ENCODE measurements around the gene GP1BB.
"Not testable (repeated sequence)": the region's sequence is repeated elsewhere in the genome, so short reads cannot be mapped to it uniquely, and the experiment has no call there.

GP1BB gene

DNA sequence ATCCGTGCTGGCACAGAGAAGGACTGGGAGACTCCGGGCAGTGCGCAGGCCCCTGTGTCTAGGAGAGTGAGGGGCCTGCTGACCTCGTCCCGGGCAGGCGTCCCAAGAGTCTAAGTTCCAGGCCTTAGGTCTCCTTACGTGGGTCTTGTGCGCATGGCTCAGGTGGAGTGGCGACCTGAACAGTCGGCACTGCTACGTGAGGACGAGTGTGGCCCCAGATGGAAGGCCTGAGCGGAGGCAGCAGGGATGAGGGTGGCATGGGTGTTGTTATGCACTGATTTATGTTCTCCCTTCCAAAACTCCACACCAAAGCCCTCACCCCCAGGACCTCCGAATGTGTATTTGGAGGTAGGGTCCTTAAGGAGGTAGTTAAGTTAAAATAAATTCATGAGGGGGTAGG lies 29.8 kb upstream of the GP1BB start:
- no peak for DNase-seq

DNA sequence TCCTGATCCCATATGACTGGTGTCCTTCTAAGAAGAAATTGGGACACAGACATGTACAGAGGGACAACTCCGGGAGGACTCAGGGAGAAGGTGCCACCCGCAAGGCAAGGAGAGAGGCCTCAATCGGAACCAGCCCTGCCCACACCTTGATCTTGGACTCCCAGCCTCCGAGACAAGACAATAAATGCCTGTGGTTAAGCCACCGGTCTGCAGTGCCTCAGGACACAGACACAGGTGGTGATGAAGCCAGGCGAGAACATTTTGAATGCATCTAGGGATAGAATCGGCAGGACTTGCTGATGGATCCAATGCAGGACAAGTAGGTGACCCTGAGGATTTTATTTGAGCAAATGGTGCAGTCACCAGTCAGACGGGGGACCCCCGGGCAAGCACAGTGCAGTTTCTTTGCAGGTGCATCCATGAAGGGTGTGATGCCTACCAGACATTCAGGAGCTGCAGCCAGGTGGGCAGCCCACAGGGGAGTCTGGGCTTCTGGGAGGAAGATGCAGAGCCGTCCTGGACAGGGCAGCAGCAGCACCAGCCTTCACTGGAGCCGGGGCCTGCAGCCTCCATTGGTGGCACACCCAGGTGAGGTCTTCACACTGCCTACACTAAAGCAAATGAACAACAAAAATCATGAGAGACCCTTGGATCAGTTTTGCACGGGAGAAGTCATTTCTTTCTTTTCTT lies 29.2 kb upstream of the GP1BB start:
- DNase-seq, result no peak

DNA sequence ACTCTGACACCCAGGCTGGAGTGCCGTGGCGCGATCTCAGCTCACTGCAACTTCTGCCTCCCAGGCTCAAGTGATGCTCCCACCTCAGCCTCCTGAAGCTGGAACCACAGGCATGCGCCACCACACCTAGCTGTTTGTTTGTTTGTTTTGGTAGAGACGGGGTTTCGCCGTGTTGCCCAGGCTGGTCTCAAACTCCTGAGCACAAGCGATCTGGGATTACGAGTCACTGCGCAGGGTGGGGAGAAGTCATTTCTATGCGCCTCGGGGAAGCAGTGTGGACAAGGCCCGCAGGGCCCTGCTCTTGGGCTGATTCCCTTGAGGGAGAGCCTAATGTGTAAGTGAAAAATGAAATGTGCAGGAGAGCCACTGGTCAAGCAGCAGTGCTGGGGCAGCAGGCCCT lies 28.6 kb upstream of the GP1BB start:
- no peak for DNase-seq

DNA sequence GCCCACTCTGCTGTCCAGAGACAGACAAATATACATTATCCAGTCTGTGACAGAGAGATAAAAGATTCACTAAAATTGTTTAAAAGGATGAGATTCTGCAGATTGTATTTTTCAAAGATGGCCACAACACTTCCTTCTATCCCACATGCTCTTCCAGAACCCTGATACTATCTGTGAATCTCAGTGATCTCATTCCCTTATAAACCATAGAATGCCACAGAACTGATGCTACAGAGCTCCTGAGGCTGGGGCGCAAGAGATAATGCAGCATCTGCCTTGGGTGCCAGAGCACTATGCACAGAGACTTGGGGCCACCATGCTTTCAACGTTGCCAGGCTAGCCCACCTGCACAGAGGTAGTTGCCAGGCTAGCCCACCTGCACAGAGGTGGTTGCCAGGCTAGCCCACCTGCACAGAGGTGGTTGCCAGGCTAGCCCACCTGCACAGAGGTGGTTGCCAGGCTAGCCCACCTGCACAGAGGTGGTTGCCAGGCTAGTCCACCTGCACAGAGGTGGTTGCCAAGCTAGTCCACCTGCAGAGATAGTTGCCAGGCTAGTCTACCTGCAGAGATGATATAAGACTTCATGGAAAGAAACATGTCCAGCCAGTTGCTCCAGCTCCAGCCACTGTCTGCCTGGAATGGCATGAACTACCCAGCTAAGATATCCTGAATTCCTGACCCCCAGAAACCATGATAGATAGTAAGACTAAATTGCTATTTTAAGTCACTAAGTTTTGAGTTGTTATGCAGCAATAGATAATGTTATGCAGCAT lies 26.6 kb upstream of the GP1BB start:
- DNase-seq, result no peak

DNA sequence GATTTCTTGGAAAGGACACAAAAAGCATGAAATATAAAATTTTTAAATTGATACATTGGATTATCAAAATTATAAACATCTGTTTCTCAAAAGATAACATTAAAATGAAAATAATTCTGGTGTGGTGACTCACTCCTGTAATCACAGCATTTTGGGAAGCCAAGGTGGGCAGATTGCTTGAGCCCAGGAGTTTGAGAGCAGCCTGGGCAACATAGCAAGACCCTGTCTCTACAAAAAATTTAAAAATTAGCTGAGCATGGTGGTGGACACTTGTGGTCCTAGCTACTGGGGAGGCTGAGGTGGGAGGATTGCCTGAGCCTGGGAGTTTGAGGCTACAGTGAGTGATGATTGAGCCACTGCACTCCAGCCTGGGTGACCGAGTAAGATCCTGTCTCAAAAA lies 25.5 kb upstream of the GP1BB start:
- DNase-seq, result not testable (repeated sequence)

DNA sequence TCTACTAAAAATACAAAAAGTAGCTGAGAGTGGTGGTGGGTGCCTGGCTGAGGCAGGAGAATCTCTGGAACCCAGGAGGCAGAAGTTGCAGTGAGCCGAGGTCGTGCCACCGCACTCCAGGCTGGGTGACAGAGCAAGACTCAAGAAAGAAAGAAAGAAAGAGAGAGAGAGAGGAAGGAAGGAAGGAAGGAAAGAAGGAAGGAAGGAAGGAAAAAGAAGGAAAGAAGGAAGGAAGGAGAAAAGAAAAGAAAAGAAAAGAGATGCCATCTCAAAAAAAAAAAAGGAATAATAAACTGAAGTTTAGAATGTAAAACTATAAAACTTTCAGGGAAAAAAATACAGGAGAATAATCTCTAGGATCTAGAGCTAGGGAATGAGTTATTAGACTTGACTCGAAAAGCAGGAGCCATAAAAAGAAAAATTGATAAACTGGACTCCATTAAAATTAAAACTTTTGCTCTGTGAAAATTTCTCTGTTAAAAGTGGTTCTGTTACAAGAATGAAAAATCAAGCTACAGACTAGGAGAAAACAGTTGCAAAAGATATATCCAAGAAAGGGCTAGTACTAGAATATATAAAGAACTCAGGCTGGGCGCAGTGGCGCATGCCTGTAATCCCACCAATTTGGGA lies 22.4 kb upstream of the GP1BB start:
- no peak for DNase-seq

DNA sequence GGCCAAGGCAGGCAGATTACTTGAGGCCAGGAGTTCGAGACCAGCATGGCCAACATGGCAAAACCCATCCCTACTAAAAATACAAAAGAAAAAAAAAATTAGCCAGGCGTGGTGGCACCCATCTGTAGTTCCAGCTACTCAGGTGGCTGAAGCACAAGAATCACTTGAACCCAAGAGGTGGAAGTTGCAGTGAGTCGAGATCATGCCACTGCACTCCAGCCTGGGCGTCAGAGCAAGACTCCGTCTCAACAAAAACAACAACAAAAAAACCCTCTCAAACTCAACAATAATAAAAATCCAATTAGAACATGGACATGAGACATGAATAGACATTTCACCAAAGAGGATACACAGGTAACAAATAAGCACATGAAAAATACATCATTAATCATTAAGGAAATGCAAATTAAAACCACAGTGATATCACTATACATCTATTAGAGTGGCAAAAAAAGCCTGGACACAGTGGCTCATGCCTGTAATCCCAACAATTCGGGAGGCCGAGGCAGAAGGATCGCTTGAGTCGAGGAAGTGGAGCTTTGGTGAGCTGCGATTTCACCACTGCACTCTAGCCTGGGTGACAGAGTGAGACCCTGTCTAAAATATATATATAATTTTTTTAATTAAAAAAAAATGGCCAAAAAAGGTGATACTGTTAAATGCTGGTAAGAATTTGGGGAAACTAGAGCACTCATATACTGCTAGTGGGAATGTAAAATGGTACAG lies 21.8 kb upstream of the GP1BB start:
- DNase-seq, result no peak

DNA sequence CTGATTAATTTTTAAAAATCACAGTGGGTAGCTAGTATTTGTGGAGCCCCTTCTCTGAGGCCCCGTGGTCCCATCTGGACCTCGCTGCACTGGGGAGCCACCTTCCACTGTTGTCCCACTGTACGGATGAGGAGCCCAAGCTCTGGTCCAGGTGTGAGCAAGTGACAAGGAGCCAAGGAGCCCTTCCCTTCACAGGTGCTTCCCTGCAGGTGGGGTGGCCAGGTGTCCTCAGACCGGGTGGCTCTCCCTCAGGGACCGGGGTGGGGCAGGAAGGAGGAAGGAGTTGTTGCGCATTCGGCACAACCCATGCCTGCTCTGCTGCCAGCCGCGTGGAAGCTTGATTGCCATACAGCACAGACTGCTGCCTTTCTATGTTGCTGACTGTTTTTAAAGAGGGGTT lies 19.5 kb upstream of the GP1BB start:
- no peak for DNase-seq

DNA sequence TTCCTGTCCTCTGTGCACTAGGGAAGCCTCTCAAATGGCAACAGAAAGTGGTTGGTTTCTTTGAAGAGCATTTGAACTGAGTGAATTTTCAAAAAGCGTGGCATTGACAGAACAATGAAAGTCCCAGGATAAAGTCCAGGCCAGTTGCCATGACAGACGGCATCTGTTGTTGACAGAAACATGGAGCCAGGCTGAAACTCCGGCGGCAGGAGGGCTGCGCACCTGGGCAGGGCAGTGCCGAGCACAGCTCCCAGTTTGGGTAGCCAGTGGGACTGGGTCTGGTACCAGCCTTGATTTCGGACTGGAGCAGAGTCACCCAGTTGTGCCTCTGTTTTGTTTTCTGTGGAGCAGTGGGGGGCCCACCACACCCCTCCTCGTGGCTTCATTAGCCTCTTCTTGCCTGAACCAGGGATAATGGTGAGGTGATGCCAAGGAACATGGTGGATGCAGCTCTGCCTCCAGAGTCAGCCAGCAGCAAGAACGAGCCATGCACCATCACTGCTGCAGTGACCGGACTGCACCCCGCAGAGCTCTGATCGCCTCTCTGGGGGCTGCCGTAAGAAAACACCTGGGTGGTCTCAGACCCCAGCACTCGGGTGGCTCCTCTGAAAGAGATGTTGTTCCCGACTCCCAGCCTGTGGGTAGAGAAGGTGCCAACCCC lies 18.9 kb upstream of the GP1BB start:
- no peak for DNase-seq

DNA sequence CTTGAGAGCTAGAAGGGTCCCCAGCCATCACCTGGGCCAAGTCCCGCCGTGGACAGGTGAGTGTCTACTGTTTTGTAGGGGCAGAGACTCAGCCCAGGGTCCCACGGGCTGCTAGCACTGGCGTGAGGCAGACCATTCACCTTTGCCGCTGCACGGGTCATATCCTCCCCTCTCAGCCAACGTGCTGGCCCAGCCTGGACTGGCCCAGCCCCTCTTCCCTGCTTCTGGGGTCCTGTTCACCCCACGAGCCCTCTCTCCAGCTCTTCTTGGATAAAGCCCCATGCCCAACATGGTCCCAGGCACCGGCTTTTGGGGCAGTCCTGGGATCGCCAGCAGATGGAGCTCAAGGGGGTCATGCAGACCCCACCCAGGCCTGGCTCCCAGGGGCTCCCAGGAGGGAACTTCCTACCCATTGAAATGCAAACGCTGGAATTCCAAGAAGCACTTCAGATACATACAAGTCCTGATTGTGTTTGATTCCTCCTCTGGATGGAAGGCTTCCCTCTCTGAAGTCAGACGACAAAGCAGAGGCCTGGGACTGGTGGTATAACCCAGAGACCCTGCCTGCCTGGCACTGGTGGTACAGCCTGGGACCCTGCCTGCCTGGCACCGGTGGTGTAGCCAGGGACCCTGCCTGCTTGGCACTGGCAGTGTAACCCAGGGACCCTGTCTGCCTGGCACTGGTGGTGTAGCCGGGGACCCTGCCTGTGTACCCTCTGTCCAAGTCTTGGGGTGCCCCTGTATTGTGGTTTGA lies 18.0 kb upstream of the GP1BB start:
- DNase-seq, result no peak

DNA sequence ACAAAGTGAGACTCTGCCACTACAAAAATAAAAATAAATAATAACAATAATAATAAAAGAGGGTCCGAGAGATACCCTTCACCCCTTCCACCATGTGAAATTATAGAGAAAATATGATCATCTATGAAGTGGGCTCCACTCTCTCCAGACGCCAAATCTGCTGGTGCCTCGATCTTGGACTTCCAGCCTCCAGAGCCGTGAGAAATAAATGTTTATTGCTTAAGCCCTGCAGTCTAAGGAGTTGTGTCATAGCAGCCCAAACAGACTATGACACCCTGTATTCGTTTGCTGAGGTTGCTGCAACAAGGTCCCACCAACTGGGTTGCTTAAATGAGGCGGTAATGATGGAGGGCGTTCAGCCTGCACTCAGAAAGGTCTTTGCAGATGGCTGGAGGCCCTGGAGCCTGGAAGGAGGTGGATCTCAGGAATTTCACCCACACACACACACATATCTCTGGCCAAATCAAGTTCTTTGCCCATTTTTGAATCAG lies 16.6 kb upstream of the GP1BB start:
- DNase-seq, result no peak

DNA sequence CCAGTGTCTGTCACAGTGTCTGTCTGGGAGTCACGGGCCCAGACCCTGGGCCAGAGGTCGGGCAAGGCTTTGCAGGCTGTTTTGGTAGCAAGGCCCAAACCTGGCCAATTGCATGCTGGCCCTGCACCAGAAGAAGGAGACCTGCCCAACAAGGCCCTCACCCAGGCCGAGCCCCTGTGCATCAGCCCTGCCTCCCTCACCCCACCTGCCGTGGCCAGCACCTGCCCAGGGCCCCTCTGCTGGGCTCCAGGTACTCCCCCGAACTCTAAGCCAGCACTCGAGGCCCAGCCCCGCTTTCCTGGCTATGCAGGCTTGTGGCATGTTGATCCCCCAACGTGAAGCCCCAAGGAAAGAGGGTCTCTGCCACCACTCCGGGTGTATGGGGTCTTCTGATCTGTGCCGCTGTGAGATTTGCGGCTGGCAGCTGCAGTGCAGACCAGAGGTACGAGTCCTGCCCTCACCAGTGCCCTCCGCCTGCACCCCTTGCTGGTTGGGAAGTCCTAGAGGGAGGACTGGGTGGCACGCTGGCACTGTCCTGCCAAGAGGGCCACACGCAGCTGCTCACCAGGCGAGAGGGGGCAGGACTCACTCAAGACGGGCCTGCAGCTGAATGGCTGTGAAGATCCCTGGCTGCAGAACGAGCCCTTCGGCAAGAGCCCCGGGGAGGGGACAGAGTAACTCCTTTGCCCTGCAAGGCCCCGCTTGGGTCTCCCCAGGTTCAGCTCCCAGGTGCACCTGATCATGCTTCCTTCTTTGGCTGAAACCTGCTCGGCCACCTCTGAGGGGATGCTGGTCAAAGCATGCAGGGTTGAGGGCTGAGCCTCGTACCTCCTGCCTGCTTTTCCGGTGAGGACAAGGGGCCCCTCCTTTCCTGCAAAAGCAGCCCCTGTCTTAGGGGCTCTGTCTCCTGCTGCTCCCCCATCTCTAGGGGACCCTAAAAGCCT lies 15.7 kb upstream of the GP1BB start:
- DNase-seq, result no peak

DNA sequence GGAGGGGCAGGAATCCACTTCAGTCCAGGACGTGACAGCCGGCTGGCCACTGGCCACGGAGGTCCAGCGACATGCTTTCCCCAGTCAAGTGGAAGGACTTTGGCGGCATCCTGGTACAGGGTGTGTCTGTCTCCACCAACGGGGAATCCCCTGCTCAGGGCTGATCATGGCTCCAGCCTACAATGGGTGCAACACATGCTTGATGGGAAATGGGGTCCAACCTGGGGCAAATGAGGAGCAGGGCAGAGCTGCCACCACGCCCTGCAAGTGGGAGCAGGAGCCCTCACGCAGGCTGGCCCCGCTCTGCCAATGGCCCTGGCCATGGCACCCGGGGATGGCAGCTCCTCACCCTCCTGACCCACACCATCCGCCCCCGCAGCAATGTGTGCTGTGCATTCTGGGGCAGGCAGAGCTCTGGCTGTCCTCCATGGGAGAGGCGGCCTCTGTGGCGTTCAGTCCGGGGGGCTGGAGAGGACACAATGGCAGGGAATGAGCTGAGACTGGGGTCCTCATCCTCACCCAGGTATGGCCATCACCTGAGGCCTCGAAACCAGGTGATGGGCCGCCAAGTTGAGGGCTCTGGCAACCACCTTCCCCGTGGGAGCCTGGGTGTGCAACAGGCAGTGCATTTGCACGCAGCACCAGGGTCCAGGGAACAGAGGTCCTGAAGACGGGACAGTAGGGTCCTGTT lies 14.9 kb upstream of the GP1BB start:
- no peak for DNase-seq

DNA sequence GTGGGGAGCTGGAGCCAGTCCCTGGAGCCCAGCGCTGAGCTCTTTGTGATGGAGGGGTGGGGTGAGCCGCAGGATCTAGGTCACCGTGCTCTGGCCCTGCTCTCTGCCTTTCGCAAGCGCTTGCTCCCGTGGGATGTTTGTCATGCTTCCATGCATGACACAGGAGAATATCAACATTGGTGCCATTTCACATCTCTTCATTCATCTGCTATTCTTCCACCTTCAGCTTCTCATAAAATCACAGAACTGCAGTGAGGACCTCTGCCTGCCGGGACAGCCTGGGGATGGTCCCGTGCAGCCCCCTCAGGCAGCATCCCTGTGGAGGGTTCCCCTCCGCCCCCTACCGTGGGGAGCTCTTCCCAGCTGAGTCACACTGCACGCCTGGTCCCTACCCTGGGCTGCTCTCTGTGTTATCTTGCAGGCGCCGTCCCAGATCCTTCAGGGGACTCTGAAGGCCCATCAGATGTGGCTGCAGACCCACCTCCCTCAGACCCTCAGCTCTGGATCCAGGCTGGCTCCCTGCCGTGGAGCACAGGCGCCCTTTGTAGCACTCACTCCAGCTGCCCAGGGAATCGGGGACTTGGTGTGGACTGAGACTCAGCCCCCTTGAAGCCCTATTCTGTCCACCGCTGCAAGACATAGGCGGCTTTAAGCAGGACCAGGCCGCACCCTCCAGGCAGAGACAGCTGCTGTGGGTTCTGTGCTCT lies 14.1 kb upstream of the GP1BB start:
- no peak for DNase-seq

DNA sequence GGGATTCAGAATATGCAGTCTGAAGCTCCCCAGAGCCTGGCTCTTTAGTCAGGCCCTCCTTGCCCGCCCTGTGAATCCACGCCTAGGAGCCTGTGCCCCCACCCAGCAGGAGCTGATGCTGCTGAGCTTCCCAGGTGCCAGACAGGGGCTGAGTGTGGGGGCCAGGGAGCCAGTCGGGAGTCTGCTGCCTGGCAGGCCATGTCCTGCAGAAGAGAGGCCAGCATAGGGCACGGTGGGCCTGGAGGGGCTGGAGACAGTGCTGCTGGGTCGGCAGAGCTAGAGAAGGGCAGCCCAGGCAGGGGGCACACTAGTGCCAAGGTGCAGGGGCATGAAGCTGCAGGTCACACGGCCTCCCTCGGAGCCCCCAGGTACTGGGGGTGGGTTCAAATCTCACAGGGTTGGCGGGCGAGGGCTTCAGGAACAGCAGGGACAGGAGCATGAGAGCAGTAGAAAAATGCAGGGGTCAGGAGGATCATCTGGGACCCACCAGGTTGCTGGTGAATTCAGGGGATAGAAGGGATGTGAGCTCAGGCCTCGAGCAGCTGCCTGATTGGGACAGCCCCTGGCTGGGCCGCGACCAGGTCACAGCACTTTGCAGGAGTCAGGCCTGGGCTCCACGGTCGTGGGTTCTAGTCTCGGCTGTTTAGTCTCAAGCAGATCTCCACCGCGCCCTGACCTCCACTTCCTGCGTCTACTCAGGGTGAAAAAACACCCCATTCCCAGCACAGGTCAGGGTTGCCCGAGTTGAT lies 13.1 kb upstream of the GP1BB start:
- DNase-seq, result no peak

DNA sequence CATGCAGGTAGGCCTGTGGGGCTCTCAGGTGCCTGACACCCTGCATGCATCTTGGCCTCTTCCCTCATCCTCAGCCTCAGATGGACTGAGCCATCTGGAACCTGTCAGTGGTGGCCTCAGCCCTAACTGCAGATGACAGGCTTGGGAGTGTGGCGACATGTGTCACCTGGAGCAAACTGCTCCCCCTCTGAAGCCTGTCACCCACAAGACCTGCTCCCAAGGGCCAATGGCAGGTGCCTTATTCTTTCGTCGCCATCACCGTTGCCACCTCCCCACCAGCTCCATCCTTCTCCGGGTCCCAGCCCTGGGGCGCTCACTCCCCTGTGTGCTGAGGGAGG lies 12.6 kb upstream of the GP1BB start:
- DNase-seq, result no peak

DNA sequence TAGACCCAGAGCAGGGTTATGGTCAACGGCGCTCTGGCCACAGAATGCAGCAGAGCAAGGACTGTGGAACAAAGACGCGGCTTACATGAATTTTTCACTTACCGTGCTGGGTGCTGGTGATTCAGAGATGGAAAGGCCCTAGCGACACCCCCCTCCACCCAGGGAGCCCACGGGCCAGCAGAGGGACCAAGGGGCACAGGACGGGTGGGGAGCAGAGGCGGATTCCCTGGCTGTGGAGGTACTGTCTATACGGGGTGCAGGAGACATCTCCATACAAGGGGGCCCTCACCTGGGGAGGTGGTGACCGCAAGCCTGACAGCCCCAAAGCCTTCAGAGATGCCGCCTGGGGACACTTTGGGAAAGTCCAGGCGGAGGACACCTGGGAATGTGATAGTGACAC lies 10.1 kb upstream of the GP1BB start:
- no peak for DNase-seq

DNA sequence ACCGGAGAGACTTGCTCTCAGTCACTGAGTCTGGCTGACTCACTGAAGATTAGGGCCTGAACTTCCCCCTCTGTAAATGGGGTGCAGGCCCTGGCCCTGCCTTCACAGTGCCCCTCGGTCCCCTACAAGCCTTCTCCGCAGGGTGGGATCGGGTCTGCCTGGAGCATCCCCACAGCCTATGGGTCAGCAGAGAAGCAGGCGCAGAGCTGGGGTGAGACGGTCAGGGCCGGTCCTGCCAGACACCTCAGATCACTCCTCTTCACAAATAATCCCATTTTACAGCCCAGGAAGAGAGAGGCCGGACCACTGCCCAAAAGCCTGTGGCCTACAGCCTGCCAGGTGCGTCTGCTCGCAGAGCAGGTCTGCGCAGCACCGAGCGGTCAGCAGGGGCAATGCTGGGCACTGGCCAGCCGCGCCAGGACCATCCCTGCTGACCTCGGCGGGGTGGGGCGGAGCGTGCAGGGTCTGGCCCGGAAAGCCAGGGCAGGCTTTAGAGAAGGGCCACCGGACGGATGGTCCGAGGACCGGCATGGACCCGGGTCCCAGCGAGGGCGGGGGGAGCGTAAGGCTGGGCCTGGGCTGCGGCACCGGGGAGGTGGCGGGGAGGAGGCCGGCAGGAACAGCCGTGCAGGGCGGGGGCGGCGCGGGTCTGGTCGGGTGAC lies 9.6 kb upstream of the GP1BB start:
- peak; percentile 41 for DNase-seq
